ENCODE measurements around the gene RALGPS2. TPM values are rescaled to one million over a fixed set of nuclear protein-coding genes. Genes with fewer than 3 reads are reported as not detected.

The RALGPS2 gene
- total RNA-seq, 2 experiments from 2014 or later = 2.2 to 3.0 TPM

GRCh38 chr1:178953034-178953433 lies 228.0 kb downstream of the RALGPS2 start:
- H3K27me3 Mint-ChIP-seq = peaks cover 4% of the 10 kb centered on the region
- no peak for DNase-seq
- H3K27ac Mint-ChIP-seq = no peak overlapping the region
- no peaks in the 10 kb centered on the region for H3K4me1 Mint-ChIP-seq
- POLR2A ChIA-PET = no interaction called here
- H3K4me3 Mint-ChIP-seq = no peak overlapping the region
- no peaks in the 10 kb centered on the region for H3K9me3 Mint-ChIP-seq
- CTCF ChIA-PET = interaction anchor here (0.6 kb wide), 1 partner anchor 78 kb away, joined by 3 read pairs; no protein-coding TSS in a partner anchor
- no peaks in the 10 kb centered on the region for H3K36me3 Mint-ChIP-seq (ENCODE audit: low read depth)

- H3K27ac Mint-ChIP-seq = no peak overlapping the region
- CTCF ChIA-PET = interaction anchor here (0.6 kb wide), 1 partner anchor 218 kb away, joined by 3 read pairs; no protein-coding TSS in a partner anchor
- no peak overlapping the region for H3K4me3 Mint-ChIP-seq
These were observed 228.7 kb downstream of the RALGPS2 start for GRCh38 chr1:178953538-178954324.

GRCh38 chr1:178954325-178954690 lies 229.3 kb downstream of the RALGPS2 start:
- Mint-ChIP-seq H3K36me3 (ENCODE audit: low read depth) (no peaks in the 10 kb centered on the region), H3K4me3 (no peak overlapping the region), H3K4me1 (no peaks in the 10 kb centered on the region), H3K9me3 (no peaks in the 10 kb centered on the region), H3K27ac (no peak overlapping the region), H3K27me3 (no peaks in the 10 kb centered on the region)
- POLR2A ChIA-PET = no interaction called here
- CTCF ChIA-PET = interaction anchor here (0.6 kb wide), 1 partner anchor 219 kb away, joined by 3 read pairs; no protein-coding TSS in a partner anchor
- DNase-seq = no peak

More at GRCh38 chr1:178953538-178954324, 228.7 kb downstream of the RALGPS2 start:
- H3K36me3 Mint-ChIP-seq (ENCODE audit: low read depth) = no peaks in the 10 kb centered on the region
- no peak for DNase-seq
- H3K9me3 Mint-ChIP-seq = no peaks in the 10 kb centered on the region
- H3K4me1 Mint-ChIP-seq = no peaks in the 10 kb centered on the region
- POLR2A ChIA-PET = no interaction called here
- H3K27me3 Mint-ChIP-seq = no peaks in the 10 kb centered on the region

- H3K9me3 Mint-ChIP-seq = no peaks in the 10 kb centered on the region
- H3K27me3 Mint-ChIP-seq = no peaks in the 10 kb centered on the region
- no peak for DNase-seq
- ChIA-PET CTCF (no interaction called here), POLR2A (no interaction called here)
- H3K4me3 Mint-ChIP-seq = no peak overlapping the region
- no peak overlapping the region for H3K27ac Mint-ChIP-seq
- H3K4me1 Mint-ChIP-seq = no peaks in the 10 kb centered on the region
- no peaks in the 10 kb centered on the region for H3K36me3 Mint-ChIP-seq (ENCODE audit: low read depth)
These were observed 229.9 kb downstream of the RALGPS2 start for GRCh38 chr1:178954937-178955336.

GRCh38 chr1:178955391-178955954 lies 230.4 kb downstream of the RALGPS2 start:
- ChIA-PET CTCF (no interaction called here), POLR2A (no interaction called here)
- no peaks in the 10 kb centered on the region for H3K4me1 Mint-ChIP-seq
- H3K27me3 Mint-ChIP-seq = no peaks in the 10 kb centered on the region
- DNase-seq = no peak
- no peaks in the 10 kb centered on the region for H3K36me3 Mint-ChIP-seq (ENCODE audit: low read depth)
- H3K9me3 Mint-ChIP-seq = no peaks in the 10 kb centered on the region
- no peak overlapping the region for H3K4me3 Mint-ChIP-seq
- H3K27ac Mint-ChIP-seq = no peak overlapping the region

GRCh38 chr1:178958491-178958890 lies 233.4 kb downstream of the RALGPS2 start:
- H3K9me3 Mint-ChIP-seq = no peaks in the 10 kb centered on the region
- no peaks in the 10 kb centered on the region for H3K4me1 Mint-ChIP-seq
- ChIA-PET CTCF (no interaction called here), POLR2A (no interaction called here)
- H3K4me3 Mint-ChIP-seq = no peak overlapping the region
- DNase-seq = no peak
- no peaks in the 10 kb centered on the region for H3K27me3 Mint-ChIP-seq
- no peaks in the 10 kb centered on the region for H3K36me3 Mint-ChIP-seq (ENCODE audit: low read depth)
- H3K27ac Mint-ChIP-seq = no peak overlapping the region

GRCh38 chr1:178959543-178960460 lies 234.8 kb downstream of the RALGPS2 start:
- DNase-seq = no peak
- no peaks in the 10 kb centered on the region for H3K9me3 Mint-ChIP-seq
- H3K27ac Mint-ChIP-seq = no peak overlapping the region
- no peaks in the 10 kb centered on the region for H3K36me3 Mint-ChIP-seq (ENCODE audit: low read depth)
- ChIA-PET CTCF (no interaction called here), POLR2A (no interaction called here)
- no peaks in the 10 kb centered on the region for H3K27me3 Mint-ChIP-seq
- no peak overlapping the region for H3K4me3 Mint-ChIP-seq
- H3K4me1 Mint-ChIP-seq = no peaks in the 10 kb centered on the region

GRCh38 chr1:178960482-178961240 lies 235.6 kb downstream of the RALGPS2 start:
- no peak overlapping the region for H3K27ac Mint-ChIP-seq
- POLR2A ChIA-PET = no interaction called here
- DNase-seq = no peak
- no peaks in the 10 kb centered on the region for H3K4me1 Mint-ChIP-seq
- H3K4me3 Mint-ChIP-seq = no peak overlapping the region
- H3K27me3 Mint-ChIP-seq = no peaks in the 10 kb centered on the region
- no peaks in the 10 kb centered on the region for H3K36me3 Mint-ChIP-seq (ENCODE audit: low read depth)
- CTCF ChIA-PET = no interaction called here
- no peaks in the 10 kb centered on the region for H3K9me3 Mint-ChIP-seq

GRCh38 chr1:178961331-178961730 lies 236.3 kb downstream of the RALGPS2 start:
- CTCF ChIA-PET = no interaction called here
- H3K27me3 Mint-ChIP-seq = no peaks in the 10 kb centered on the region
- H3K4me1 Mint-ChIP-seq = no peaks in the 10 kb centered on the region
- no peak overlapping the region for H3K27ac Mint-ChIP-seq
- DNase-seq = no peak
- H3K36me3 Mint-ChIP-seq (ENCODE audit: low read depth) = no peaks in the 10 kb centered on the region
- POLR2A ChIA-PET = no interaction called here
- no peaks in the 10 kb centered on the region for H3K9me3 Mint-ChIP-seq
- no peak overlapping the region for H3K4me3 Mint-ChIP-seq

GRCh38 chr1:178961868-178962267 lies 236.8 kb downstream of the RALGPS2 start:
- no peak overlapping the region for H3K4me3 Mint-ChIP-seq
- no peaks in the 10 kb centered on the region for H3K36me3 Mint-ChIP-seq (ENCODE audit: low read depth)
- POLR2A ChIA-PET = interaction anchor here (0.8 kb wide), 1 partner anchor 63 kb away, joined by 3 read pairs; no protein-coding TSS in a partner anchor
- H3K27me3 Mint-ChIP-seq = no peaks in the 10 kb centered on the region
- no peak overlapping the region for H3K27ac Mint-ChIP-seq
- no peaks in the 10 kb centered on the region for H3K4me1 Mint-ChIP-seq
- CTCF ChIA-PET = no interaction called here
- DNase-seq = no peak
- H3K9me3 Mint-ChIP-seq = no peaks in the 10 kb centered on the region

- no peak overlapping the region for H3K27ac Mint-ChIP-seq
- no peaks in the 10 kb centered on the region for H3K36me3 Mint-ChIP-seq (ENCODE audit: low read depth)
- H3K27me3 Mint-ChIP-seq = no peaks in the 10 kb centered on the region
- POLR2A ChIA-PET = interaction anchor here (0.8 kb wide), 1 partner anchor 62 kb away, joined by 3 read pairs; no protein-coding TSS in a partner anchor
- no peaks in the 10 kb centered on the region for H3K4me1 Mint-ChIP-seq
- CTCF ChIA-PET = no interaction called here
- DNase-seq = no peak
- H3K4me3 Mint-ChIP-seq = no peak overlapping the region
- no peaks in the 10 kb centered on the region for H3K9me3 Mint-ChIP-seq
These were observed 238.0 kb downstream of the RALGPS2 start for GRCh38 chr1:178962853-178963711.

Measured in activated CD4-positive, alpha-beta memory T cell treated with anti-CD3 and anti-CD28 coated beads, Interleukin-2, amount 10 ng/mL, durations not matched to agents 7 days and 5 days (primary cell).